A673 (cell line): ENCODE data around the gene SNX10. TPM values are rescaled to one million over a fixed set of nuclear protein-coding genes. Genes with fewer than 3 reads are reported as not detected.

Experiments
- BruUV-seq: library from RNA; stranded (reverse); fragments of 400-500 nt; replicated peaks from 2 replicates; lab custom pipeline; 2021; lab: Mats Ljungman, UMichigan
- CTCF ChIA-PET: fragments of 300-600 bp; sonication (Branson Sonifier 250); formaldehyde crosslinking; loops from one replicate; lab custom pipeline; 2022; ENCODE audit warnings: antibody characterized with exemption; lab: Charles Lee
- POLR2A ChIA-PET: fragments of 300-600 bp; sonication (Branson Sonifier 250); formaldehyde crosslinking; loops from one replicate; lab custom pipeline; 2022; ENCODE audit warnings: antibody characterized with exemption; ENCODE audit not compliant: low non-redundant PET; lab: Charles Lee
- DNase-seq: peaks from one replicate; pipeline ENCODE4 v3.0.0-alpha.2; 2015; ENCODE audit warnings: low spot score
- H3K27ac ChIP-seq: fragments of 200-600 bp; sonication (generic); 2 replicates; pipeline ENCODE4 v1.5.1; 2016; ENCODE audit warnings: mixed run types, low read depth, mild to moderate bottlenecking, mixed read lengths, antibody characterized with exemption, low read length; ENCODE audit not compliant: poor library complexity, severe bottlenecking
- H3K27me3 ChIP-seq: fragments of 200-600 bp; sonication (generic); replicated peaks from 2 replicates; pipeline ENCODE4 v1.6.1; 2017; ENCODE audit warnings: mixed run types, low read depth, mild to moderate bottlenecking, mixed read lengths, antibody characterized with exemption, low read length; ENCODE audit not compliant: insufficient read depth, poor library complexity
- H3K36me3 ChIP-seq: fragments of 200-600 bp; sonication (generic); 2 replicates; pipeline ENCODE4 v1.6.1; 2016; ENCODE audit warnings: mixed run types, mild to moderate bottlenecking, mixed read lengths, antibody characterized with exemption, low read length; ENCODE audit not compliant: insufficient read depth, poor library complexity, severe bottlenecking
- H3K4me1 ChIP-seq: fragments of 200-600 bp; sonication (generic); 2 replicates; pipeline ENCODE4 v1.6.1; 2017; ENCODE audit warnings: mixed run types, mild to moderate bottlenecking, mixed read lengths, antibody characterized with exemption, low read length; ENCODE audit not compliant: insufficient read depth, poor library complexity, severe bottlenecking
- H3K4me3 ChIP-seq: fragments of 200-600 bp; sonication (generic); 2 replicates; pipeline ENCODE4 v1.5.1; 2016; ENCODE audit warnings: low read depth, mixed run types, mild to moderate bottlenecking, mixed read lengths, low read length; ENCODE audit not compliant: poor library complexity, severe bottlenecking
- H3K9me3 ChIP-seq: fragments of 200-600 bp; sonication (generic); 2 replicates; pipeline ENCODE4 v1.6.1; 2016; ENCODE audit warnings: mixed run types, low read depth, mild to moderate bottlenecking, mixed read lengths, antibody characterized with exemption, low read length; ENCODE audit not compliant: poor library complexity, severe bottlenecking
- EZH2 ChIP-seq: fragments of 200-600 bp; sonication (generic); IDR thresholded peaks from 2 replicates; pipeline ENCODE4 v1.6.1; 2017; ENCODE audit warnings: borderline replicate concordance, low read depth, mild to moderate bottlenecking, mixed read lengths, antibody characterized with exemption, low read length; ENCODE audit not compliant: poor library complexity, severe bottlenecking
- intact Hi-C: fragments of 100-400 bp; cut with micrococcal nuclease; formaldehyde crosslinking; loops from one replicate; pipeline ENCODE4 v1.10.0; 2022; ENCODE audit not compliant: unreplicated experiment
- total RNA-seq: library from RNA; stranded (reverse); gene quantifications from 2 replicates; pipeline ENCODE4 v1.2.3, GENCODE V29; 2021
- TF ChIP-seq, protein P1 (sequence below): fragments of 300-800, 200-600 bp; sonication (generic); conservative IDR thresholded peaks from 2 replicates; pipeline ENCODE4 v1.5.1; 2017; ENCODE audit warnings: low read depth, mild to moderate bottlenecking, antibody characterized with exemption, low read length, moderate library complexity, mixed read lengths

SNX10 gene
- total RNA-seq, 1 experiment from 2014 or later: 1.1 TPM

- Histone ChIP-seq H3K9me3 (no peaks in the 10 kb centered on the region), H3K4me1 (peaks cover 5% of the 10 kb centered on the region), H3K27me3 (peaks cover 69% of the 10 kb centered on the region), H3K27ac (no peak overlapping the region), H3K4me3 (peak overlapping the region; percentile 40), H3K36me3 (no peaks in the 10 kb centered on the region)
- TF ChIP-seq, protein P1, sequence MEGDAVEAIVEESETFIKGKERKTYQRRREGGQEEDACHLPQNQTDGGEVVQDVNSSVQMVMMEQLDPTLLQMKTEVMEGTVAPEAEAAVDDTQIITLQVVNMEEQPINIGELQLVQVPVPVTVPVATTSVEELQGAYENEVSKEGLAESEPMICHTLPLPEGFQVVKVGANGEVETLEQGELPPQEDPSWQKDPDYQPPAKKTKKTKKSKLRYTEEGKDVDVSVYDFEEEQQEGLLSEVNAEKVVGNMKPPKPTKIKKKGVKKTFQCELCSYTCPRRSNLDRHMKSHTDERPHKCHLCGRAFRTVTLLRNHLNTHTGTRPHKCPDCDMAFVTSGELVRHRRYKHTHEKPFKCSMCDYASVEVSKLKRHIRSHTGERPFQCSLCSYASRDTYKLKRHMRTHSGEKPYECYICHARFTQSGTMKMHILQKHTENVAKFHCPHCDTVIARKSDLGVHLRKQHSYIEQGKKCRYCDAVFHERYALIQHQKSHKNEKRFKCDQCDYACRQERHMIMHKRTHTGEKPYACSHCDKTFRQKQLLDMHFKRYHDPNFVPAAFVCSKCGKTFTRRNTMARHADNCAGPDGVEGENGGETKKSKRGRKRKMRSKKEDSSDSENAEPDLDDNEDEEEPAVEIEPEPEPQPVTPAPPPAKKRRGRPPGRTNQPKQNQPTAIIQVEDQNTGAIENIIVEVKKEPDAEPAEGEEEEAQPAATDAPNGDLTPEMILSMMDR: no peak
- peak; percentile 41 for TF ChIP-seq EZH2
- intact Hi-C loops: no loop called here
- peak; percentile 21 for DNase-seq
- POLR2A ChIA-PET: no interaction called here
- CTCF ChIA-PET: no interaction called here
- BruUV-seq: no TSS peak
Observed at GRCh38 chr7:26398756-26399509, 107.3 kb downstream of the SNX10 start.

GRCh38 chr7:26399736-26400135 is 108.1 kb downstream of the SNX10 start:
- peaks cover 5% of the 10 kb centered on the region for H3K4me1 ChIP-seq
- no TSS peak for BruUV-seq
- no peak overlapping the region for H3K27ac ChIP-seq
- no peak for DNase-seq
- H3K36me3 ChIP-seq: no peaks in the 10 kb centered on the region
- no peaks in the 10 kb centered on the region for H3K9me3 ChIP-seq
- H3K4me3 ChIP-seq: no peak overlapping the region
- ChIA-PET CTCF (no interaction called here), POLR2A (no interaction called here)
- no peak for TF ChIP-seq EZH2
- TF ChIP-seq, protein P1: no peak
- peaks cover 64% of the 10 kb centered on the region for H3K27me3 ChIP-seq
- intact Hi-C loops: no loop called here

DNA sequence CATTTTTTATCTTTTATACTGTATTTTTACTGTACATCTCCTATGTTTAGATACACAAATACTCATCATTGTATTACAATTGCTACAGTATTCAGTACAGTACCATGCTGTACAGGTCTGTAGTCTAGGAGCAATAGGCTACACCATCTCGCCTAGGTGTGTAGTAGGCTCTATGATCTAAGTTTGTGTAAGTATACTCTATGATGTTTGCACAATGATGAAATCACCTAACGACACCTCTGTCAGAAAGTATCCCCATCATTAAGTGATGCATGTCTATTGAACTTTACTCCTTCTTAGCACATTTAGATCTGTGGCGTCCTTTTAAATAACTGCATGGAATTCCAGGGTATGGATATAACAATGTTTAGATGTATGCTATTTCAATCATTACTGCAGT is 112.0 kb downstream of the SNX10 start:
- Histone ChIP-seq H3K36me3 (no peaks in the 10 kb centered on the region), H3K9me3 (no peaks in the 10 kb centered on the region), H3K27me3 (peaks cover 52% of the 10 kb centered on the region), H3K4me3 (no peak overlapping the region), H3K27ac (no peak overlapping the region), H3K4me1 (no peaks in the 10 kb centered on the region)
- ChIA-PET CTCF (no interaction called here), POLR2A (no interaction called here)
- no TSS peak for BruUV-seq
- no peak for TF ChIP-seq EZH2
- TF ChIP-seq, protein P1: no peak
- DNase-seq: no peak
- intact Hi-C loops: no loop called here
